ENCODE data around the gene TSPAN16. TPM values are rescaled to one million over a fixed set of nuclear protein-coding genes. Genes with fewer than 3 reads are reported as not detected.

The TSPAN16 gene
- total RNA-seq, 1 donor from 2014 or later, result not detected

GRCh38 chr19:11324079-11324661 lies 28.2 kb downstream of the TSPAN16 start:
- H3K4me1 ChIP-seq, result peaks cover 25% of the 10 kb centered on the region
- no peak overlapping the region for H3K4me3 ChIP-seq

GRCh38 chr19:11324748-11325389 lies 28.9 kb downstream of the TSPAN16 start:
- H3K27ac ChIP-seq (replicated peaks), result peak overlapping the region; percentile 82
- H3K27me3 ChIP-seq (ENCODE audit: low read depth), result no peaks in the 10 kb centered on the region
- peaks cover 37% of the 10 kb centered on the region for H3K36me3 ChIP-seq
- H3K9me3 ChIP-seq (replicated peaks), result no peaks in the 10 kb centered on the region
- intact Hi-C loops (cut with micrococcal nuclease), result no loop called here
- no peak for DNase-seq
- H3K4me1 ChIP-seq, result peaks cover 25% of the 10 kb centered on the region
- H3K4me3 ChIP-seq, result no peak overlapping the region
- no peak for TF ChIP-seq CTCF (IDR thresholded peaks at IDR 0.05; ENCODE audit: borderline replicate concordance)

More at GRCh38 chr19:11324079-11324661, 28.2 kb downstream of the TSPAN16 start:
- peaks cover 32% of the 10 kb centered on the region for H3K36me3 ChIP-seq
- no peak for TF ChIP-seq CTCF (IDR thresholded peaks at IDR 0.05; ENCODE audit: borderline replicate concordance)
- intact Hi-C loops (cut with micrococcal nuclease), result no loop called here
- peak overlapping the region; percentile 82 for H3K27ac ChIP-seq (replicated peaks)
- H3K9me3 ChIP-seq (replicated peaks), result no peaks in the 10 kb centered on the region
- no peaks in the 10 kb centered on the region for H3K27me3 ChIP-seq (ENCODE audit: low read depth)
- DNase-seq, result peak; percentile 74

GRCh38 chr19:11325544-11325943 lies 29.6 kb downstream of the TSPAN16 start:
- Histone ChIP-seq H3K36me3 (peaks cover 43% of the 10 kb centered on the region), H3K4me3 (no peak overlapping the region), H3K4me1 (peaks cover 25% of the 10 kb centered on the region), H3K9me3 (replicated peaks) (no peaks in the 10 kb centered on the region), H3K27ac (replicated peaks) (peak overlapping the region; percentile 82), H3K27me3 (ENCODE audit: low read depth) (no peaks in the 10 kb centered on the region)
- DNase-seq, result no peak
- TF ChIP-seq CTCF (IDR thresholded peaks at IDR 0.05; ENCODE audit: borderline replicate concordance), result no peak
- intact Hi-C loops (cut with micrococcal nuclease), result no loop called here

- H3K36me3 ChIP-seq, result peaks cover 75% of the 10 kb centered on the region
- DNase-seq, result no peak
Observed at GRCh38 chr19:11330127-11330526, 34.2 kb downstream of the TSPAN16 start.

GRCh38 chr19:11331502-11331901 lies 35.5 kb downstream of the TSPAN16 start:
- intact Hi-C loops (cut with micrococcal nuclease), result no loop called here
- Histone ChIP-seq H3K27ac (replicated peaks) (no peak overlapping the region), H3K36me3 (peaks cover 85% of the 10 kb centered on the region), H3K9me3 (replicated peaks) (no peaks in the 10 kb centered on the region), H3K4me1 (no peaks in the 10 kb centered on the region), H3K27me3 (ENCODE audit: low read depth) (no peaks in the 10 kb centered on the region), H3K4me3 (no peak overlapping the region)
- no peak for TF ChIP-seq CTCF (IDR thresholded peaks at IDR 0.05; ENCODE audit: borderline replicate concordance)
- no peak for DNase-seq

More at GRCh38 chr19:11330127-11330526, 34.2 kb downstream of the TSPAN16 start:
- peaks cover under 1% of the 10 kb centered on the region for H3K4me1 ChIP-seq
- H3K4me3 ChIP-seq, result no peak overlapping the region
- TF ChIP-seq CTCF (IDR thresholded peaks at IDR 0.05; ENCODE audit: borderline replicate concordance), result no peak
- intact Hi-C loops (cut with micrococcal nuclease), result no loop called here
- no peak overlapping the region for H3K27ac ChIP-seq (replicated peaks)
- no peaks in the 10 kb centered on the region for H3K27me3 ChIP-seq (ENCODE audit: low read depth)
- no peaks in the 10 kb centered on the region for H3K9me3 ChIP-seq (replicated peaks)
